GM23338 (cell line): Measurements from ENCODE around the gene MED20. TPM values are rescaled to one million over a fixed set of nuclear protein-coding genes. Genes with fewer than 3 reads are reported as not detected.
A peak's percentile ranks its signal among the peaks of the same experiment; 100 is the strongest.

Experiments
- ATAC-seq: fragments of 200-7000 bp; cut with Tn5 transposase; 3 replicates; pipeline ENCODE4 v1.9.1; 2020
- DNase-seq: peaks from one replicate; pipeline ENCODE4 v3.0.0-alpha.2; 2015; ENCODE audit warnings: low spot score
- H2AFZ ChIP-seq: fragments of 200-600 bp; sonication (generic); 2 replicates; pipeline ENCODE4 v1.8.0; 2016; ENCODE audit warnings: antibody characterized with exemption, mild to moderate bottlenecking, moderate library complexity
- H3F3A ChIP-seq: fragments of 200-600 bp; sonication (generic); replicated peaks from 2 replicates; pipeline ENCODE4 v1.8.0; 2017; ENCODE audit warnings: antibody characterized with exemption, mixed run types, low read depth
- H3K27ac ChIP-seq: fragments of 200-600 bp; sonication (generic); 2 replicates; pipeline ENCODE4 v1.6.1; 2016; ENCODE audit warnings: low read depth
- H3K27me3 ChIP-seq: fragments of 200-600 bp; sonication (generic); 2 replicates; pipeline ENCODE4 v1.8.0; 2016; ENCODE audit warnings: mild to moderate bottlenecking, mixed run types, moderate library complexity; ENCODE audit not compliant: insufficient read depth
- H3K36me3 ChIP-seq: fragments of 200-600 bp; sonication (generic); 2 replicates; pipeline ENCODE4 v1.8.0; 2016; ENCODE audit warnings: mild to moderate bottlenecking; ENCODE audit not compliant: insufficient read depth
- H3K4me1 ChIP-seq: fragments of 200-600 bp; sonication (generic); 2 replicates; pipeline ENCODE4 v1.8.0; 2016; ENCODE audit warnings: mild to moderate bottlenecking, moderate library complexity; ENCODE audit not compliant: insufficient read depth
- H3K4me2 ChIP-seq: fragments of 200-600 bp; sonication (generic); 2 replicates; pipeline ENCODE4 v1.7.1; 2017; ENCODE audit warnings: mixed run types
- H3K4me3 ChIP-seq: fragments of 200-600 bp; sonication (generic); 2 replicates; pipeline ENCODE4 v1.6.1; 2016; ENCODE audit warnings: mixed run types
- H3K79me2 ChIP-seq: fragments of 200-600 bp; sonication (generic); replicated peaks from 2 replicates; pipeline ENCODE4 v1.8.0; 2017; ENCODE audit warnings: mild to moderate bottlenecking; ENCODE audit not compliant: insufficient read depth
- H3K9me2 ChIP-seq: fragments of 200-600 bp; sonication (generic); 2 replicates; pipeline ENCODE4 v1.8.0; 2017; ENCODE audit not compliant: insufficient read depth
- H4K20me1 ChIP-seq: fragments of 200-600 bp; sonication (generic); replicated peaks from 2 replicates; pipeline ENCODE4 v1.8.0; 2017; ENCODE audit warnings: mild to moderate bottlenecking; ENCODE audit not compliant: insufficient read depth
- H3K27ac Mint-ChIP-seq: 2 replicates; pipeline ENCODE4 v1.8.0; 2020; ENCODE audit warnings: inconsistent platforms, mild to moderate bottlenecking, moderate library complexity, mixed read lengths
- H3K27me3 Mint-ChIP-seq: 3 replicates; pipeline ENCODE4 v1.8.0; 2022; ENCODE audit warnings: low read depth, mild to moderate bottlenecking, moderate library complexity, mixed read lengths, inconsistent platforms; ENCODE audit not compliant: insufficient read depth, poor library complexity
- H3K36me3 Mint-ChIP-seq: 3 replicates; pipeline ENCODE4 v1.8.0; 2021; ENCODE audit warnings: low read depth, mild to moderate bottlenecking, inconsistent platforms, moderate library complexity, mixed read lengths
- H3K4me1 Mint-ChIP-seq: 3 replicates; pipeline ENCODE4 v1.8.0; 2020; ENCODE audit warnings: mild to moderate bottlenecking, inconsistent platforms, mixed read lengths
- H3K4me3 Mint-ChIP-seq: 3 replicates; pipeline ENCODE4 v1.8.0; 2021; ENCODE audit warnings: moderate library complexity, mild to moderate bottlenecking, inconsistent platforms, mixed read lengths
- H3K9me3 Mint-ChIP-seq: 3 replicates; pipeline ENCODE4 v1.8.0; 2020; ENCODE audit warnings: moderate library complexity, mild to moderate bottlenecking, inconsistent platforms, mixed read lengths
- EZH2 ChIP-seq: fragments of 200-600 bp; sonication (generic); IDR thresholded peaks from one replicate; pipeline ENCODE4 v1.8.0; 2017; ENCODE audit warnings: antibody characterized with exemption, mild to moderate bottlenecking, low read depth; ENCODE audit not compliant: unreplicated experiment
- EZH2phosphoT487 ChIP-seq: fragments of 200-600 bp; sonication (generic); IDR thresholded peaks from one replicate; pipeline ENCODE4 v1.8.1; 2018; ENCODE audit warnings: antibody characterized with exemption; ENCODE audit not compliant: unreplicated experiment
- JUNB ChIP-seq: IDR thresholded peaks from one replicate; pipeline ENCODE4 v1.6.1; 2016; ENCODE audit warnings: antibody characterized with exemption; ENCODE audit not compliant: unreplicated experiment
- NANOG ChIP-seq: IDR thresholded peaks from 2 replicates; pipeline ENCODE4 v1.6.1; 2016; ENCODE audit warnings: antibody characterized with exemption, borderline replicate concordance
- STAT1 ChIP-seq: IDR thresholded peaks from one replicate; pipeline ENCODE4 v1.6.1; 2016; ENCODE audit warnings: antibody characterized with exemption; ENCODE audit not compliant: unreplicated experiment
- ZNF114 ChIP-seq: fragments of 250-450 bp; sonication (Bioruptor Pico); IDR thresholded peaks from 2 replicates; pipeline ENCODE4 v1.5.0; 2020; ENCODE audit warnings: mild to moderate bottlenecking, moderate library complexity
- ZNF331 ChIP-seq: fragments of 250-450 bp; sonication (Bioruptor Pico); IDR thresholded peaks from 2 replicates; pipeline ENCODE4 v1.5.0; 2020; ENCODE audit warnings: low read depth, mild to moderate bottlenecking, moderate library complexity
- polyA plus RNA-seq: library from polyadenylated mRNA; unstranded; fragments of >200 nt; fragmentation: Nextera tagmentation; extraction: Ambion mirVana; gene quantifications from 2 replicates; pipeline ENCODE4 v1.2.1, GENCODE V29; 2016
- total RNA-seq: library from RNA; depleted of rRNA; stranded (reverse); fragments of >200 nt; shearing (Covaris generic); gene quantifications from 2 replicates; pipeline ENCODE4 v1.2.3, GENCODE V29; 2014
- TF ChIP-seq, protein P1 (sequence below): IDR thresholded peaks from one replicate; pipeline ENCODE4 v1.6.1; 2018; ENCODE audit warnings: antibody characterized with exemption; ENCODE audit not compliant: unreplicated experiment
- TF ChIP-seq, protein P2 (sequence below), 2 experiments: fragments of 200-600 bp in 1 of 2; sonication (generic) in 1 of 2; conservative IDR thresholded peaks; 2 replicates each; pipeline versions ENCODE4 v1.5.1 to v1.6.1; 2016 to 2017; ENCODE audit warnings: antibody characterized with exemption in 2 of 2, low read depth in 2 of 2, mild to moderate bottlenecking in 2 of 2, moderate library complexity in 1 of 2

The MED20 gene
- total and polyA plus RNA-seq, 2 experiments from 2014 or later, result 20.1 to 39.3 TPM

GRCh38 chr6:41877051-41877680, 43.8 kb downstream of the MED20 start:
- Mint-ChIP-seq H3K27me3 (no peaks in the 10 kb centered on the region), H3K4me1 (peaks cover 15% of the 10 kb centered on the region), H3K9me3 (no peaks in the 10 kb centered on the region), H3K4me3 (no peak overlapping the region), H3K36me3 (no peaks in the 10 kb centered on the region), H3K27ac (no peak overlapping the region; the same call in 1 of the 2 replicates)
- H3K9me2 ChIP-seq, result no peaks in the 10 kb centered on the region
- no peak for TF ChIP-seq EZH2phosphoT487
- TF ChIP-seq, protein P1, sequence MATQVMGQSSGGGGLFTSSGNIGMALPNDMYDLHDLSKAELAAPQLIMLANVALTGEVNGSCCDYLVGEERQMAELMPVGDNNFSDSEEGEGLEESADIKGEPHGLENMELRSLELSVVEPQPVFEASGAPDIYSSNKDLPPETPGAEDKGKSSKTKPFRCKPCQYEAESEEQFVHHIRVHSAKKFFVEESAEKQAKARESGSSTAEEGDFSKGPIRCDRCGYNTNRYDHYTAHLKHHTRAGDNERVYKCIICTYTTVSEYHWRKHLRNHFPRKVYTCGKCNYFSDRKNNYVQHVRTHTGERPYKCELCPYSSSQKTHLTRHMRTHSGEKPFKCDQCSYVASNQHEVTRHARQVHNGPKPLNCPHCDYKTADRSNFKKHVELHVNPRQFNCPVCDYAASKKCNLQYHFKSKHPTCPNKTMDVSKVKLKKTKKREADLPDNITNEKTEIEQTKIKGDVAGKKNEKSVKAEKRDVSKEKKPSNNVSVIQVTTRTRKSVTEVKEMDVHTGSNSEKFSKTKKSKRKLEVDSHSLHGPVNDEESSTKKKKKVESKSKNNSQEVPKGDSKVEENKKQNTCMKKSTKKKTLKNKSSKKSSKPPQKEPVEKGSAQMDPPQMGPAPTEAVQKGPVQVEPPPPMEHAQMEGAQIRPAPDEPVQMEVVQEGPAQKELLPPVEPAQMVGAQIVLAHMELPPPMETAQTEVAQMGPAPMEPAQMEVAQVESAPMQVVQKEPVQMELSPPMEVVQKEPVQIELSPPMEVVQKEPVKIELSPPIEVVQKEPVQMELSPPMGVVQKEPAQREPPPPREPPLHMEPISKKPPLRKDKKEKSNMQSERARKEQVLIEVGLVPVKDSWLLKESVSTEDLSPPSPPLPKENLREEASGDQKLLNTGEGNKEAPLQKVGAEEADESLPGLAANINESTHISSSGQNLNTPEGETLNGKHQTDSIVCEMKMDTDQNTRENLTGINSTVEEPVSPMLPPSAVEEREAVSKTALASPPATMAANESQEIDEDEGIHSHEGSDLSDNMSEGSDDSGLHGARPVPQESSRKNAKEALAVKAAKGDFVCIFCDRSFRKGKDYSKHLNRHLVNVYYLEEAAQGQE, result no peak
- no peak for TF ChIP-seq JUNB
- no peaks in the 10 kb centered on the region for H3K36me3 ChIP-seq
- H3K4me3 ChIP-seq, result 0 out of 2 replicates have a peak overlapping the region, but pooled peaks have one; percentile 2
- ATAC-seq (no peak), DNase-seq (no peak)
- no peaks in the 10 kb centered on the region; the same call in 1 of the 2 replicates for H4K20me1 ChIP-seq
- H3K79me2 ChIP-seq, result peaks cover 4% of the 10 kb centered on the region
- no peak overlapping the region for H2AFZ ChIP-seq
- peak overlapping the region; percentile 53; the same call in 1 of the 2 replicates for H3K4me2 ChIP-seq
- no peaks in the 10 kb centered on the region for H3K27me3 ChIP-seq
- H3K4me1 ChIP-seq, result peaks cover 9% of the 10 kb centered on the region
- H3F3A ChIP-seq, result no peaks in the 10 kb centered on the region
- peak overlapping the region; percentile 5; the same call in 1 of the 2 replicates for H3K27ac ChIP-seq

DNA sequence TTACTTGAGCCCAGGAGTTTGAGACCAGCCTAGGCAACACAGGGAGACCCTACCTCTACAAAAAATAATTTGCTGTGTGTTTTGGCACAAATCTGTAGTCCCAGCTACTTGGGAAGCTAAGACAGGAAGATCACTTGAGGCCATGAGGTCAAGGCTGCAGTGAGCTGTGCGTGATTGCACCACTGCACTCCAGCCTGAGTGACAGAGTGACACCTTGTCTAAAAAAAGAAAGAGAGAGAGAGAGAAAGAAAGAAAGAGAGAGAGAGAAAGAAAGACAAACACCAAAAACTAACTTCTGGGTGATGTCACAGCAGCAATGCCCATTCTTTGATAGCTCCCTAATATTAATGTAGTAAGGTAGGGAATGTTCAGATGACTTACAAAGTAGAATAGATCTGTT, 46.2 kb downstream of the MED20 start:
- Histone ChIP-seq H3K27ac (no peak overlapping the region), H3K4me1 (peaks cover 9% of the 10 kb centered on the region), H3K79me2 (peaks cover 4% of the 10 kb centered on the region; the same call in 1 of the 2 replicates), H2AFZ (no peak overlapping the region), H4K20me1 (peaks cover 4% of the 10 kb centered on the region; the same call in 1 of the 2 replicates), H3K4me3 (no peak overlapping the region), H3F3A (no peaks in the 10 kb centered on the region), H3K36me3 (no peaks in the 10 kb centered on the region), H3K27me3 (no peaks in the 10 kb centered on the region), H3K4me2 (no peak overlapping the region), H3K9me2 (no peaks in the 10 kb centered on the region)
- ATAC-seq (no peak), DNase-seq (no peak)
- peaks cover 15% of the 10 kb centered on the region for H3K4me1 Mint-ChIP-seq
- H3K36me3 Mint-ChIP-seq, result peaks cover 7% of the 10 kb centered on the region; the same call in 1 of the 3 replicates
- no peaks in the 10 kb centered on the region for H3K27me3 Mint-ChIP-seq
- no peak for TF ChIP-seq EZH2phosphoT487
- H3K4me3 Mint-ChIP-seq, result no peak overlapping the region
- H3K9me3 Mint-ChIP-seq, result no peaks in the 10 kb centered on the region
- no peak overlapping the region for H3K27ac Mint-ChIP-seq

DNA sequence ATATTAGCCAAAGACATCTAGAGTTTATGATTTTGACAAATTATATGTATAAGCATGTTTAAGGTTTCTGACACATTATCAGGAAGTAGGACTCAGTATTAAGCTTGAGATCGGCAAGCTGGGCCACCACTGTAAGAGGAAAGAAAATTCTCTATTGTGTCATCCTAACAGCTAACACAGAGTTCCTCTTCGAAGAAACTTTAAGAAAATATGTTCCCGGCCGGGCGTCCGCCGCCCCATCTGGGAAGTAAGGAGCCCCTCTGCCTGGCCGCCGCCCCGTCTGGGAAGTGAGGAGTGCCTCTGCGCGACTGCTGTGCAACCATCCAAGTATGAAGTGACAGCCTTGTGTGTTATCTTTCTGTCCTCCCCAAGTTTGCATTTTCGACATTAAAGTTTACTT, 48.8 kb downstream of the MED20 start:
- Mint-ChIP-seq H3K27me3 (no peaks in the 10 kb centered on the region), H3K4me3 (no peak overlapping the region), H3K27ac (no peak overlapping the region), H3K4me1 (peaks cover 5% of the 10 kb centered on the region), H3K36me3 (peaks cover 10% of the 10 kb centered on the region; the same call in 2 of the 3 replicates), H3K9me3 (no peaks in the 10 kb centered on the region)
- Histone ChIP-seq H3F3A (no peaks in the 10 kb centered on the region), H3K9me2 (no peaks in the 10 kb centered on the region), H3K27ac (no peak overlapping the region), H3K79me2 (peaks cover 4% of the 10 kb centered on the region; the same call in 1 of the 2 replicates), H3K4me2 (no peak overlapping the region), H3K4me3 (no peak overlapping the region), H2AFZ (no peak overlapping the region), H3K27me3 (no peaks in the 10 kb centered on the region), H3K4me1 (peaks cover 7% of the 10 kb centered on the region), H3K36me3 (no peaks in the 10 kb centered on the region), H4K20me1 (peaks cover 4% of the 10 kb centered on the region)
- DNase-seq, result no peak
- ATAC-seq, result no peak
- TF ChIP-seq, protein P2, sequence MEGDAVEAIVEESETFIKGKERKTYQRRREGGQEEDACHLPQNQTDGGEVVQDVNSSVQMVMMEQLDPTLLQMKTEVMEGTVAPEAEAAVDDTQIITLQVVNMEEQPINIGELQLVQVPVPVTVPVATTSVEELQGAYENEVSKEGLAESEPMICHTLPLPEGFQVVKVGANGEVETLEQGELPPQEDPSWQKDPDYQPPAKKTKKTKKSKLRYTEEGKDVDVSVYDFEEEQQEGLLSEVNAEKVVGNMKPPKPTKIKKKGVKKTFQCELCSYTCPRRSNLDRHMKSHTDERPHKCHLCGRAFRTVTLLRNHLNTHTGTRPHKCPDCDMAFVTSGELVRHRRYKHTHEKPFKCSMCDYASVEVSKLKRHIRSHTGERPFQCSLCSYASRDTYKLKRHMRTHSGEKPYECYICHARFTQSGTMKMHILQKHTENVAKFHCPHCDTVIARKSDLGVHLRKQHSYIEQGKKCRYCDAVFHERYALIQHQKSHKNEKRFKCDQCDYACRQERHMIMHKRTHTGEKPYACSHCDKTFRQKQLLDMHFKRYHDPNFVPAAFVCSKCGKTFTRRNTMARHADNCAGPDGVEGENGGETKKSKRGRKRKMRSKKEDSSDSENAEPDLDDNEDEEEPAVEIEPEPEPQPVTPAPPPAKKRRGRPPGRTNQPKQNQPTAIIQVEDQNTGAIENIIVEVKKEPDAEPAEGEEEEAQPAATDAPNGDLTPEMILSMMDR (conservative IDR thresholded peaks at IDR 0.05; ENCODE audit: low read depth in 2 of 2), result no peak
- TF ChIP-seq ZNF114 (CRISPR knock-in tag) (no peak), NANOG (no peak), ZNF331 (CRISPR knock-in tag) (no peak), STAT1 (no peak), EZH2 (no peak), JUNB (no peak), EZH2phosphoT487 (no peak)
- TF ChIP-seq, protein P1, result no peak
